ENCODE measurements around the gene PEX5L. TPM values are rescaled to one million over a fixed set of nuclear protein-coding genes. Genes with fewer than 3 reads are reported as not detected.
A peak's percentile ranks its signal among the peaks of the same experiment; 100 is the strongest.

Gene PEX5L
- total RNA-seq, 1 donor from 2014 or later, result 0.24 TPM

DNA sequence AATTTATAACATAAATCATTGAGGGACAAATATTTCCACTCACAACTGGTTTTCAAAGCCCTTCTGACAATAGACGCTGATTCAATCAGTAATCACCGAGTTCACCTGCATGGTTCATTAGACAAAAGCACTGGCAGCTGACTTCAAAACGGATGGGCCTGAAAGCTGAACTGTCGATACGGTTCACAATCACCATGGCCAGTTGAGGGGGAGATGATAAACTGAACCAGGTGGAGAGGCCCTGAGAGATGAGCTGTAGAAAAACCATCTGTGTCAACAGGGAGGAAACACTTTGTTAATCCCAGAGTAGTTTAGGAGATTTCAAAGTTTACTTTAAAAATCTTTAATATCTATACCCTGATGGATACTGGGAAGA lies 75.0 kb downstream of the PEX5L start:
- DNase-seq (no peak), ATAC-seq (ENCODE audit: poor library complexity) (no peak)
- intact Hi-C loops (cut with DNase I), result no loop called here

DNA sequence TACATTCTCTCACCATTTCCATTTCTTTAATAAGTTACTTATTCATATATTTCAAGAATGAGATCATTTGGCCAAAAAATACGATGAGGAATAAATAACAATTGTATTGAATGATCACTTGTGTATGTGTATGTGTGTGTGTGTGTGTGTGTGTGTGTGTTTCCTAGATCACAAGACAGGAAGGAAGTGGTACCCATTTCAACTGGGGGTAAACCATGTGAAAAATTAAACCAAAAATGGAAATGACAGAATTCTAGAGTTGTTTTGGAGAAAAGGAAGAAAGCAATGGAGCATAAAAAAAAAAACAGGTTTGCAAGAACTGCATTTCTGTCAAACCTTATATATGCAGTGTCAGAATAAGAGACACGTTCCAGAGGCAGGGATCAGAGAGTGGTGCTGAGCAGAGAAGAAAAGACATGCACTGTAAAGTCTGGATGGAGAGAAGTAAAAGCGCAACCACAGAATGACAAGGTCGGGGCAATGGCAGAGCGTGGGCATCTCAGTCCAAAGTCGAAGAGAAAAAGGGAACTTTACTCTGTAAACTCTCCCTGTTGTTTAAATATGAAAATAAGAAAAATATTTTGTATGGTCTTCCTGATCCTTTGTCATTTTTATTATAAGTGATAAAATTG lies 75.5 kb downstream of the PEX5L start:
- ATAC-seq (ENCODE audit: poor library complexity), result no peak
- no peak for DNase-seq
- intact Hi-C loops (cut with DNase I), result no loop called here

DNA sequence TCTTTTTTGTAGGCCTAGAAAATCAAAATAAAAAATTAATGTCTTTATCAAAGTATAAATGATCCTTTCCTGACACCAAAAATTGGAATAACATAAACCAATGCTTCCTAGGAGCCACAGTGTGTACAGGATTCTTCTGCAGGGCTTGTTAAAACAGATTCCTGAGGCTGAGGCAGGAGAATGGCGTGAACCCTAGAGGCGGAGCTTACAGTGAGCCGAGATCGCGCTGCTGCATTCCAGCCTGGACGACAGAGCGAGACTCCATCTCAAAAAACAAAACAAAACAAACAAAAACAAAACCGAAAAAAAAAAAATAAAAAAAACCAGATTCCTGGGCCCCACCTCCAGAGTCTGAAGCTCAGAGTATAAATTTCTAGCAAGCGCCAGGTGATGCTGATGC lies 78.0 kb downstream of the PEX5L start:
- DNase-seq (no peak), ATAC-seq (ENCODE audit: poor library complexity) (no peak)
- intact Hi-C loops (cut with DNase I), result no loop called here

DNA sequence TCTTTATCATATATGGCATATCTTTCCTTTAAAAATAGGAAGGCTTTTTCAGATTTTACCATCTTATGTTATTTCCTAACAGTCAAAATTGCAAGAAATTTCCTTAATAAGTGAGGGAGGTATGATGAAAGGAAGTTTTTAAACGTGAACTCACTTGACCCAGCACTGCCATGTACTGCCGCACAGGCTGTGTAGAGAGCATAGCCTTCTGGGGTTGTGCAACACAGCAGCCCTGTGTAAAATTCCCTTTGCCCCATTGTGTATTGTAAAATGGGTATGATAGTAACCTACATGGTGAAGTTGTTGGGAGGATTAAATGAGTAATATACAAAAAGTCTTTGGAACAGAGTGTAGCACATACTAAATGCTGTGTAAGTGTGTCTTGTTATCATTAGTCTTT lies 78.6 kb downstream of the PEX5L start:
- intact Hi-C loops (cut with DNase I), result no loop called here
- ATAC-seq (ENCODE audit: poor library complexity) (no peak), DNase-seq (no peak)

DNA sequence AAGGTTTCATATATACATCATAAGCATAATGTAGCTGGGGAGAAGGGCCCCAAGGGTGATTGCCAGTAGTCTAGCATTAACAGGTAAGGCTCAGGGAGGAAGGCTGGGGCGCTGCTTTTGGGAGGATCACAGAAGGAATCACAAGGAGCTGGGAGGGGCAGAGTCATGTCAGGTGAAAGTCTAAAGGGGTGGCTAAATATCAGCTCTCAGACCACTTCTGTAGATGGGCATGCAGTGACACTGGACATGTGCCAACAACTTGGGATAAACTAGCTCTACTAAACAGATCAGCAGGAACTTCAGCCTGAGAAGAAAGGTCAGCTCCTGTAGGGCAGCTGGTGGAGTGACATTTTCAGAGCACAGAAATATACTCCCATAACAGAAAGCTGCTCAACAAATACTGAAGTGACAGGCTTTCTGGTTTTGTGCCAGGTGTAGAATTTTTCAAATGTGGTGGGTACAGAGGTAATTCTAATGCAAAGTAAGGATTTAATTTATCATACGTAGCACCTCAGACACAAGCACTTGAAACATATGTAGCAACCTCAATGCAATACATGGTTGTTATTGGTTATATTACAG lies 79.4 kb downstream of the PEX5L start:
- DNase-seq (no peak), ATAC-seq (ENCODE audit: poor library complexity) (no peak)
- intact Hi-C loops (cut with DNase I), result no loop called here

DNA sequence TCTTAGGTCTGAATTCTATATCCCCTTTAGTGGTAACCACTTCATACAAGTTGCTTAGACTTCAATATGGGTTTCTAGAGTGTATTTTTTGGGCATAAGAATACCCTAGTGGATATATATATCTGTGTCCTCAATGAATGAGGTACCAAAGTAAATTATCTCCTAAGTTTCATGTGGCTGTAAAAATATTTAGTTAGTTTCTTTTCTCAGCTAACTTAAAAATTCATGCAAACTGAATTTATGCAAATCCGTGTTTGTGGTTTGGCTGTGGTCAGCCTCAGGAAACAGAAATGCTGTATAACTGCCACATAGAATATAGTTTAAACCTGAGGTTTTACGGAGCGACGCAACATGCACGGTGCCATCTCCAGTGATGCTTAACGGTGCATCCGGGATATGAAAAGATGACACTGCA lies 80.3 kb downstream of the PEX5L start:
- intact Hi-C loops (cut with DNase I), result no loop called here
- ATAC-seq (ENCODE audit: poor library complexity), result no peak
- DNase-seq, result no peak

DNA sequence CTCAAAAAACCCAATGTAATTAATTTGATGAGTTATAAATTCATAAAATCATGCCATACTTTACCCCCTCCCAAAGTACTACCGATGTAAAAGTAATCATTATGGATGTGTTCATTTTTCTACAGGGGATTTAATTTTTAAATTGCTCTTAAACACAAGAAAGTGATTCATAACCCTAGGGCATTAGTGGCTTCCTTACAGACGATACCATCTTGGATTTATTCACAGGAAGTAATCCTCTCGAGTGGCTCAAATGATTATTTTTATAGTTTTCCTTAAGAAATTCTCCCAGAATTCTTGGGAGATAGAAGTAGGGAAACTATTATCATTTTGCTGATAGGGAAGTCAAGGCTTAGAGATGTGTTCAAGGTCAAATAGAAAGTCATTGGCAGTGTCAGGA lies 80.9 kb downstream of the PEX5L start:
- no peak for DNase-seq
- no peak for ATAC-seq (ENCODE audit: poor library complexity)
- intact Hi-C loops (cut with DNase I), result no loop called here

DNA sequence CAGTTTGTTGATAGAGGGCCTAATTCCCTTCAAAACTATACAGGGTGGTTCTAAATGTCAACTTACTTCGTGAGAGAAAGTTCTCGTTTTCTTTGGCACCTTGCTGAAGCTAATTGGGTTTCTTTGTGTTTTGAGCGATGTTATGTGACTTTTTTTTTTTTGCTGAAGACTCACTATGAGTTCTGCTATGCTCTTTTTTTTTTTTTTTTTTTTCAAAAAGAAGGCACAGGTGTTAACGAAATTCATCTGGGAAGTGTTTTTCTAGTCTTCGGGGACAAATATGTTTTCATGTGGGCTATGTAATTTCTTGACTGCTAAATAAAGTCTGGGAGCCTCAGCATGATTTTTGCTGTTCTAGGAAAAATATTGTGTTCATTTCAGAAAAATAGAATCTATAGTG lies 81.5 kb downstream of the PEX5L start:
- DNase-seq, result no peak
- ATAC-seq (ENCODE audit: poor library complexity), result no peak
- intact Hi-C loops (cut with DNase I), result no loop called here

DNA sequence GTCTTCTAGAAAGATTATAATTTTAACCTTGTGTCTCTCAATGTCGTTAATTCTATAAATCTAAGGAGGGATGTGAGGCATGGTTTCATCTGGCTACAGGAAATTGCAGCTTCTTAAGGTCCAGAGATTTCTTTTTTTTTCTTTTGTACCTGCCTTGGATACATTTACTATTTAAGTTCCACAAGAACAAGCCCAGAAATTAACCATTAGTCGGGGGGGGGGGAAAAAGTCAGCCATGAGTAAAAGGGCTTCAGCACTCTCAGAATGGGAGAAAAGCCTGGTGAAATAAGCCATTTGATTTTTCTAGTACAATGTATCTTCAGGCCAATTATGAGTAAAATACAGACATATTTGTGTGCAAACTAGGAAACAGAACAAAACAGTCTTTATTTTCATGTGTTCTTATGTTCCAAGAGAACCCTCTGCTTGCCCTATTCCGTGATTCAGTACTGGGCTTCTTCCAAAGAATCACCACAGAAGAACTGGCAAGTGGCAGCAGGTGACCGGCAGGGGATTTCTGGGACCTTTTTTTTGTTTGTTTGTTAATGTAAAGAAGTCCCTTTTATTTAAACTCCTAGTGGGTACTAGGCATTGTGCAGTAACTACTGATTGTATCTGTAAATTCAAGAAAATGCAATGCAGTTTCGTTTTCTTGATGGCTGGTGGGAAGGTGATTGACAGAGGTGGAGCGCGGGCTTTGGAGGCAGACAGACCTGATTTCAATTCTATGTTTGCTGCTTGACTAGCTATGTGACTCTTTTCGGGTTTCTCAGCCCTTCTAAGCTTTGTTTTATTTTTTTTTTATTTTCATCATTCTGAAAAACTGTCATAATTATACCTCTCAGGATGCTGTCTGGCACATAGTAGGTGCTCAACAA lies 82.5 kb downstream of the PEX5L start:
- ATAC-seq (ENCODE audit: poor library complexity) (no peak), DNase-seq (no peak)
- intact Hi-C loops (cut with DNase I), result no loop called here

DNA sequence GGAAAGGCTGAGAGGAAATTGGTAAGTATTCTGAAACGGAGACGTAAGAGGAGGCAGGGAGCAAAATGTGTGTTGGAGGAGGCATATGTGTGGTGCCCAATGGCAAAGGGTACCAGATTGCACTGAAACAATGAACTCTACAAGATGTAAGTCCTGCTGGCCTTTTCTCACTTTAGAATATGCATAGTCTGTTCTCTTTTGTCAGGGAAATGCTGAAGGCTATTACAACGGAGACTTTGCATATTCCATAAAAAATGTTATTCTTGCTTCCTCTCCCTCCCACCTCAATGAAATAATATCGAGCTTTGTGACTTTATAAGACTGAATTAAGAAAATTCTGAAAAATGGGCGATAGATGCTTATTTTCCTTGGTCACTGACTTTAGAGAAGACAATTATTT lies 85.9 kb downstream of the PEX5L start:
- intact Hi-C loops (cut with DNase I), result no loop called here
- ATAC-seq (ENCODE audit: poor library complexity), result no peak
- DNase-seq, result no peak

DNA sequence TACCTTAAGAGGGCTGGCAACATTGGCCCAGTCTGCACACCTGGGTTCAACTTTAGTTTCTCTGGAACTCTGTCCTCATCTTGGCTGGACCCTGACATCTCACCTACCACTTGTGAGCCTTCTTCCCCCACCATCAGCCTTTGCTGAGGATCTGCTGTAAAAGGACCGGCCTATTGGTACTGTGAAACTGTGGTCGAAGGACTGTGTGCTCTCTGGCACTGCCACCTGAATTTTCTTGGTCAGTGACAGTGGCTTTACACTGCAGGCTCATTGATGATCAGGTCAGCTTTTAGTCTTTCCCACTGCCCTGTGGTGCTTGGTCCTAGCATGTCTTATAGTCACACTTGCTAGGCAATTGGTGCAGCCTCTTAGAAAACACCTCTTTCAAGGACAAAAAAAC lies 86.9 kb downstream of the PEX5L start:
- DNase-seq (no peak), ATAC-seq (ENCODE audit: poor library complexity) (no peak)
- intact Hi-C loops (cut with DNase I), result no loop called here

DNA sequence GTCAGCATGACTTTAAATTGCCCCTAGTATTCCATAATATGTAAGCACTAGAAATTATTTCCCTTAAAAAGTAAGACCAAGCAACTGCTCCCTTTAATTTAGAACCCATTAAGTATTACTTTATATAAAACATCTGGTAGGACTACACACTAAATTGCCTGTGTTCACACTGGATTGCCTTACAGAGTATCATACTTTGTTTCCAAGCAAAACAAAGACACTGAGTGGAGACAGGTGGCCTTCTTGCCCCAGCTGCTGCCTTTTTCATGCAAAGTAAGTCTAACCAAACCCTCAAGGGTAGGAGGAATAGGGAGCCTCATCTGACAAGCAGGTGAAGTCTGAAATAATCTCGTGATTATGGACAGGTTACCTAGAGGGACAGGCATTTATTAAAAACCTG lies 87.3 kb downstream of the PEX5L start:
- no peak for ATAC-seq (ENCODE audit: poor library complexity)
- no peak for DNase-seq
- intact Hi-C loops (cut with DNase I), result no loop called here

DNA sequence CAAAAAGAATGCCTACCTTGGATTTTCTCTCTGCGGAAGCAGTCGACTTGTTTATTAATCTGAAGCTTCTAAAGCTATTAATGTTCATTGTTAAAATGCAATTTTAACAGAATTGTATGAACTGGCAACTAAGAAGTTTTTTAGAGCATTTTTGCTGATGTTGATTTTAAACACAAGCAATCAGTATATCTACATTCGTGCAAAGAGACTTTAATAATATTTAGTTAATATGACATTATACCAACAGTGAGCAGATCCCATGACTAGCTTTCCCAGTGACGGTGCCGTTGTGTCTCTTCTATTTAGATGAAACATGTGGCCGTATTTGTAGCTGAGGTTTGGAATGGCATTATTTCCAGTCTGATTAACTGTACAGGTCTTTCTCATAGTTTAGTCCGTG lies 88.0 kb downstream of the PEX5L start:
- no peak for DNase-seq
- intact Hi-C loops (cut with DNase I), result no loop called here
- no peak for ATAC-seq (ENCODE audit: poor library complexity)

DNA sequence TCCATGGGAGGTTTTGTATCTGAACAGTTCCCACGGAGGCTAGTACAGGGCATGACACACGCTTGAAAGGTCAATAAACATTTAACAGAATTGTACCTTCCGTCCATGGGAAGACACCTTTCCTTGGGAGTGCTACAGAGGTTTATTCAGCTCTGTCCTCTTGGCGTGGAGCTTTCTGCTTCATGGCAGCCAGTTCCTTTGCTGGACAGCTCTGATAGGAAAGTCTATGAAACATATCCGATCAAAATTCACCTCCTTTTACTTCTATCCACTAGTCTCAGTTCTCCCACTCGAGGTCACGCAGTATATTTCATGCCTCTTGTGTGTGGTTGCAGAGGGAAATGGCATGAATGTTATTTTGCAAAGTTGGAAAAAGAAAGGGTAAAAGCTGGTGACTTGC lies 91.2 kb downstream of the PEX5L start:
- intact Hi-C loops (cut with DNase I), result no loop called here
- ATAC-seq (ENCODE audit: poor library complexity), result no peak
- no peak for DNase-seq

DNA sequence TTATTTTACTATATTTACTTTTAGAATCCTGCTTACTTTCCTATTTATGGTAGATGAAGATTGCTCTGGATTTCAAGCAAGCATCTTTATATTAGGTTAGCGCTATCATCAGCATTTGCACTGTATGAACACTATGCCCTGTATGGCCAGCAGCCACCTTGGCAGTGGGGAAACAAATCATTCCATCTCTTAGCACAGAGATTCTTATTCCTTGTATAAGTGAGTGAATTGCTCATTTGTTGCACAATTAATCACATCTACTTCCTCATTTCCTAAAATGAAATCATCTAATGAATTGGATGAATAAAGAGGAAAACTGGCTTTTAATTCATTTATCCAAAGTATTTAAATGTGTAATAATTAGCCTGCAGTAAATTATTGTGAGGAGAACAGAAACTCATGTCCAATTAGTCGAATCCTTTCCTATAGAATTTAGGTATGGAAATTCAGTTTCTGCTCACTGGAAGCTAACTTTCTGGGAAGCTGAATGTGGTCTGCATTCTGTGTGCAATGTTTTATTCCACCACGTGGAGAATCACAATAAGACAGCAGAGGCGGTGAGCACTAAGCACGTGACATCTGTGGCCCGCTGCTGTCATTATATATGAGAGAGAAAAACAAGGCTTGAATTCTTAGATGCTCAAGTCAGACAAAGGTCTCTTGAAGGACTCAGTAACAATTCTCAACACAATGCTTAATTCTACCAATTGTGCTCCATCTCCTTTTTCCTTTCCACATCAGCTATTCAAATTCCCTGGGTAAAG lies 93.4 kb downstream of the PEX5L start:
- DNase-seq, result no peak
- no peak for ATAC-seq (ENCODE audit: poor library complexity)
- intact Hi-C loops (cut with DNase I), result no loop called here

DNA sequence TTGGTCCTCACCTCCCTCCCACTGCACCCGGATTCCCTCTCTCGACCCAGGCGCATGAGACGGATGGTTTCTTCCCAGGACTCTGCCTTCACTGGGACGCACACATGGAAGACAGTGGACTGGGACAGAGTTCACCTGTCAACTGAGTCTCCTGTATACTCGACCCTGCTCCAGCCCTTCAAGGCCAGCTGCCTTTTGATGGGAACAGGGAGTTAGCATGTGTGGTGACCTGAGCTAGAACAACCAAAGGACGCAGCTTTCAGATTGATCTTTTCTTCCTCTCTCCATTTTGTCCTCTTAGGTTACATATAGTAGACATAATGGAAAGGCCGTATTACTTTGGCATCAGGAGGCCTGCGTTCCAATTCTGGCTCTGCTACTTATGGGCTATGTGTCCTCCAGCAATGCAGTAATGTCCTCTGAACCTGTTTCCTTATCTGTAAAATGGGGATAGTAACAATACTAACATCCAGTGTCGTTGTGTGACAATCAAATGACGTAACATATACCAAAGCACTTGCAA lies 94.1 kb downstream of the PEX5L start:
- DNase-seq (no peak), ATAC-seq (ENCODE audit: poor library complexity) (peak; percentile 43)
- intact Hi-C loops (cut with DNase I), result no loop called here

DNA sequence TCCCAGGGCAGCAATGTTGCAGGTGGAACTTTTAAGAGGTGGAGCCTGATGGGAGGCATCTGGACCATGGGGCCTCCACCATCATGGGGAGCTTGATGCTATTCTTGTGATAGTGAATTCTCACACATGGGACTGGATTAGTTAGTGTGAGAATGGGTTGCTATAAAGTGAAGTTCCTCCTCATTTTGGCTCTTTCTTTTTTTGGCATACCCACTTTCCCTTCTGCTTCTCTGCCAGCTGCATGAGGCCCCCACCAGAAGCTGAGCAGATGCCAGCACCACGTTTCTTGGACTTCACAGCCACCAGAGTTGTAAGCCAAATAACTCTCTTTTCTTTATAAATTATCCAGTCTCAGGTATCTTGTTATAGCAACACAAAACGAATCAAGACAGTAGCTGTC lies 101.0 kb downstream of the PEX5L start:
- intact Hi-C loops (cut with DNase I), result no loop called here
- DNase-seq (no peak), ATAC-seq (ENCODE audit: poor library complexity) (no peak)

DNA sequence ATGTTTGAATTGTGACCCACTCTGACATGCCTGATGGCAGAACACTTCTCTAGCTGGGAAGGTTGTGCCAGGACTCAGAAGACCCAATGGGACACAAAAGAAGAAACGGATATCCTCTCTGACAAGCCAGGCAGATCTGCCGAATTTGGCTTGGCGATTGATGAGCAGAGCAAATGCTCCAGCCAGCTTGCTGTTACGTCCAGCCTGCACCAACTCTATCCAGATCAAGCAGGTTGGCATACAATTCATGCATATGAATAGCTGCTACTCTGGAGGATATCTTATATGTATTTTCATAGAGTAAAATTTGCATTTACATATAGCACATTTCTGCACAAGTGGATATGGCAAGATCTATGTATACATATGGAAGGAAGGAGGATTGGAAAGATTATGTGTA lies 102.8 kb downstream of the PEX5L start:
- intact Hi-C loops (cut with DNase I), result no loop called here
- ATAC-seq (ENCODE audit: poor library complexity) (no peak), DNase-seq (no peak)

DNA sequence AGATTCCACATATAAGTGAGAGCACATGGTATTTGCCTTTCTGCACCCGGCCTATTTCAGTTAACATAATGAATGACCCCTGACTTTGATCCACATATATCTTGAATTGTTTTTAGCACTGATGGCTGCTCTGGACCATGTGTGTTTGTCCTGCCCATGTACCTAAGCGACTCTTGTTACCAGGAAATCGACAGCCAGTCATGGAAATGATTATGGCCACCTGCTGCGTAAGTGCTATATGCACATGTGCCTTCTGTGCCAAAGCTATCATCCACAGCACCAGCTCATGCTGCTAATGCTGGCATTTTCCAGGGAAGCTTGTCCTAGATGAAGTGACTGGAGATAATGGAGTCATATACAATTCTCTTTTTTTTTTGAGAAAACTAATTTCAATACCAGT lies 103.7 kb downstream of the PEX5L start:
- no peak for DNase-seq
- intact Hi-C loops (cut with DNase I), result no loop called here
- ATAC-seq (ENCODE audit: poor library complexity), result no peak
